ENCODE data around the gene NPPC.
"Not testable (repeated sequence)": the region's sequence is repeated elsewhere in the genome, so short reads cannot be mapped to it uniquely, and the experiment has no call there.

The NPPC gene

GRCh38 chr2:231887756-231888155 is 38.4 kb downstream of the NPPC start:
- no peak for DNase-seq (ENCODE audit: low read depth in 3 of 3, low spot score in 1 of 3)

GRCh38 chr2:231886071-231886681 is 40.0 kb downstream of the NPPC start:
- no peak for DNase-seq (ENCODE audit: low read depth in 3 of 3, low spot score in 1 of 3)

- no peak for DNase-seq (ENCODE audit: low read depth in 3 of 3, low spot score in 1 of 3)
These were observed 41.6 kb downstream of the NPPC start for GRCh38 chr2:231884438-231885140.

GRCh38 chr2:231883468-231883881 is 42.7 kb downstream of the NPPC start:
- no peak for DNase-seq (ENCODE audit: low read depth in 3 of 3, low spot score in 1 of 3)

- no peak for DNase-seq (ENCODE audit: low read depth in 3 of 3, low spot score in 1 of 3)
These were observed 43.5 kb downstream of the NPPC start for GRCh38 chr2:231882646-231883045.

- DNase-seq (ENCODE audit: low read depth in 3 of 3, low spot score in 1 of 3) = not testable (repeated sequence)
These were observed 45.8 kb downstream of the NPPC start for GRCh38 chr2:231880371-231880770.

- DNase-seq (ENCODE audit: low read depth in 3 of 3, low spot score in 1 of 3) = no peak
These were observed 47.0 kb downstream of the NPPC start for GRCh38 chr2:231879216-231879615.

GRCh38 chr2:231877533-231878456 is 48.4 kb downstream of the NPPC start:
- DNase-seq (ENCODE audit: low read depth in 3 of 3, low spot score in 1 of 3) = no peak

GRCh38 chr2:231874944-231875343 is 51.3 kb downstream of the NPPC start:
- no peak for DNase-seq (ENCODE audit: low read depth in 3 of 3, low spot score in 1 of 3)

Measured in stimulated activated CD4-positive, alpha-beta T cell treated with anti-CD3 and anti-CD28 coated beads, TNF-alpha, amount 100 ng/mL, for 1 hour (primary cell).